Adrenal gland (tissue), 5 donors: ENCODE results near the gene IGFBP5.

ENCODE experiments used
- POLR2A ChIP-seq, 2 donors: fragments of 450-650 bp; IDR thresholded peaks; one replicate each; pipeline ENCODE4 v1.6.1; 2017; ENCODE audit warnings: antibody characterized with exemption in 2 of 2, mild to moderate bottlenecking in 2 of 2, moderate library complexity in 1 of 2
- TF ChIP-seq, protein P1 (sequence below), 6 experiments: fragments of 450-650 bp in 4 of 6; fragments of 200-600 bp in 2 of 6; sonication (generic) in 1 of 6; IDR thresholded peaks; 1 replicate in 5 of 6; 2 replicates in 1 of 6; pipeline versions ENCODE4 v1.5.1 to v1.8.0; 2016 to 2021; ENCODE audit warnings: antibody characterized with exemption in 6 of 6, mild to moderate bottlenecking in 2 of 6, moderate library complexity in 1 of 6
- donor health status: DM: no; HTN: no; CAD: no.

GRCh38 chr2:216720722-216721121, 25.4 kb upstream of the IGFBP5 start:
- TF ChIP-seq POLR2A (IDR thresholded peaks at IDR 0.05) = no peak
- TF ChIP-seq, protein P1, sequence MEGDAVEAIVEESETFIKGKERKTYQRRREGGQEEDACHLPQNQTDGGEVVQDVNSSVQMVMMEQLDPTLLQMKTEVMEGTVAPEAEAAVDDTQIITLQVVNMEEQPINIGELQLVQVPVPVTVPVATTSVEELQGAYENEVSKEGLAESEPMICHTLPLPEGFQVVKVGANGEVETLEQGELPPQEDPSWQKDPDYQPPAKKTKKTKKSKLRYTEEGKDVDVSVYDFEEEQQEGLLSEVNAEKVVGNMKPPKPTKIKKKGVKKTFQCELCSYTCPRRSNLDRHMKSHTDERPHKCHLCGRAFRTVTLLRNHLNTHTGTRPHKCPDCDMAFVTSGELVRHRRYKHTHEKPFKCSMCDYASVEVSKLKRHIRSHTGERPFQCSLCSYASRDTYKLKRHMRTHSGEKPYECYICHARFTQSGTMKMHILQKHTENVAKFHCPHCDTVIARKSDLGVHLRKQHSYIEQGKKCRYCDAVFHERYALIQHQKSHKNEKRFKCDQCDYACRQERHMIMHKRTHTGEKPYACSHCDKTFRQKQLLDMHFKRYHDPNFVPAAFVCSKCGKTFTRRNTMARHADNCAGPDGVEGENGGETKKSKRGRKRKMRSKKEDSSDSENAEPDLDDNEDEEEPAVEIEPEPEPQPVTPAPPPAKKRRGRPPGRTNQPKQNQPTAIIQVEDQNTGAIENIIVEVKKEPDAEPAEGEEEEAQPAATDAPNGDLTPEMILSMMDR (IDR thresholded peaks at IDR 0.05) = no peak
